Stimulated activated naive CD8-positive, alpha-beta T cell treated with anti-CD3 and anti-CD28 coated beads, Interleukin-15, Interleukin-2, amounts not matched to agents 100 ng/mL and 50 ng/mL, for 24 hours (primary cell): Measurements from ENCODE around the gene DNAI1.

Source experiments
- H3K27ac Mint-ChIP-seq: one replicate; pipeline ENCODE4 v1.8.0; 2021; ENCODE audit warnings: mild to moderate bottlenecking, mixed read lengths
- H3K27me3 Mint-ChIP-seq: one replicate; pipeline ENCODE4 v1.8.0; 2021; ENCODE audit warnings: mixed read lengths
- H3K36me3 Mint-ChIP-seq: one replicate; pipeline ENCODE4 v1.8.0; 2021; ENCODE audit warnings: low read depth, mixed read lengths
- H3K4me1 Mint-ChIP-seq: one replicate; pipeline ENCODE4 v1.8.0; 2021; ENCODE audit warnings: low read depth, mixed read lengths
- H3K4me3 Mint-ChIP-seq: one replicate; pipeline ENCODE4 v1.8.0; 2021; ENCODE audit warnings: mild to moderate bottlenecking, mixed read lengths
- H3K9me3 Mint-ChIP-seq: one replicate; pipeline ENCODE4 v1.8.0; 2021; ENCODE audit warnings: mixed read lengths

DNAI1 gene

DNA sequence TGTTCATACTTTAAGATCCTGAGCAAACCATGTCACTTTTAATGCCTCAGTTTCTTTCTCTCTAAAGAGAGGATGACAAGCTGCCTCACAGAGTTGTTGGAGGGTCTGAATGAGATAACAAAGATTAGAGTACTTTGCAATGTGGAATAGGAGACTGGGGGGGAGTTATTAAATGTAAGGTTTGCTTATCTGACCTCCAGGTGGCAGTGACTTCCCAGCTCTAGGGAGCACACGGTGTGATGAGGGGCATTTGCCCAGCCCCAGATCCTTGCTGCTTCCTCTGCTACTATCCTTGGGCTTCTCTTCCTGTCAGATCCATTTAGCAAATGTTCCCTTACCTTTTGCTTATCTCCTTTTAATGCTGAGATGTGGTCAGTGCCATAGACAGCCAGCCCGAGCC lies 33.4 kb downstream of the DNAI1 start:
- peaks cover 30% of the 10 kb centered on the region for H3K27me3 Mint-ChIP-seq
- no peak overlapping the region for H3K4me3 Mint-ChIP-seq
- no peak overlapping the region for H3K27ac Mint-ChIP-seq
- no peaks in the 10 kb centered on the region for H3K9me3 Mint-ChIP-seq
- no peaks in the 10 kb centered on the region for H3K4me1 Mint-ChIP-seq
- H3K36me3 Mint-ChIP-seq: no peaks in the 10 kb centered on the region

- H3K27me3 Mint-ChIP-seq: peaks cover 15% of the 10 kb centered on the region
- no peaks in the 10 kb centered on the region for H3K4me1 Mint-ChIP-seq
- H3K27ac Mint-ChIP-seq: no peak overlapping the region
- H3K4me3 Mint-ChIP-seq: no peak overlapping the region
- H3K36me3 Mint-ChIP-seq: no peaks in the 10 kb centered on the region
- H3K9me3 Mint-ChIP-seq: no peaks in the 10 kb centered on the region
These were observed 35.4 kb downstream of the DNAI1 start for GRCh38 chr9:34493972-34494535.

GRCh38 chr9:34496149-34496712 lies 37.6 kb downstream of the DNAI1 start:
- H3K9me3 Mint-ChIP-seq: no peaks in the 10 kb centered on the region
- H3K36me3 Mint-ChIP-seq: no peaks in the 10 kb centered on the region
- H3K4me1 Mint-ChIP-seq: peaks cover 4% of the 10 kb centered on the region
- H3K4me3 Mint-ChIP-seq: no peak overlapping the region
- peaks cover 23% of the 10 kb centered on the region for H3K27me3 Mint-ChIP-seq
- H3K27ac Mint-ChIP-seq: no peak overlapping the region

DNA sequence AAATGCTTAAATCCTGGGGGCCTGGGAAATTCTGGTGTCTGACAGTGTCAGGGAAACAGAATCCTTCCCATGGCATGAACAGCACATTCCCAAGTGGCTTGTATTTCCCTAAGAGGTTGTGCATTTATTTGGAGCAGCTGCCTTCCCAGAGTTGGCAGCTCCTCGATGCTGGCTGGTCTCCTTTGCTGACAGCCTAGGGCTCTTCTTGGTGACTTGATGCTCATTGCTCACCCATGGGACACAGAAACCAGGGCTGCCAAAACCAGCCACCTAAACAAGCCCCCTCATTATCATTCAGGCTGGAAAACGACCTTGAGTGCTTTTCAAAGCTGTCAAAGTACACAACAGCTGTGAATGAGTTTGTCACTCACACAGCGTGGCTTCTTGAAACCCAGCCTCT lies 39.9 kb downstream of the DNAI1 start:
- no peak overlapping the region for H3K27ac Mint-ChIP-seq
- peaks cover 4% of the 10 kb centered on the region for H3K4me1 Mint-ChIP-seq
- H3K4me3 Mint-ChIP-seq: no peak overlapping the region
- no peaks in the 10 kb centered on the region for H3K9me3 Mint-ChIP-seq
- H3K27me3 Mint-ChIP-seq: peaks cover 15% of the 10 kb centered on the region
- no peaks in the 10 kb centered on the region for H3K36me3 Mint-ChIP-seq

GRCh38 chr9:34499076-34499475 lies 40.5 kb downstream of the DNAI1 start:
- Mint-ChIP-seq H3K27ac (no peak overlapping the region), H3K27me3 (peaks cover 15% of the 10 kb centered on the region), H3K4me3 (no peak overlapping the region), H3K9me3 (no peaks in the 10 kb centered on the region), H3K4me1 (peaks cover 4% of the 10 kb centered on the region), H3K36me3 (no peaks in the 10 kb centered on the region)

DNA sequence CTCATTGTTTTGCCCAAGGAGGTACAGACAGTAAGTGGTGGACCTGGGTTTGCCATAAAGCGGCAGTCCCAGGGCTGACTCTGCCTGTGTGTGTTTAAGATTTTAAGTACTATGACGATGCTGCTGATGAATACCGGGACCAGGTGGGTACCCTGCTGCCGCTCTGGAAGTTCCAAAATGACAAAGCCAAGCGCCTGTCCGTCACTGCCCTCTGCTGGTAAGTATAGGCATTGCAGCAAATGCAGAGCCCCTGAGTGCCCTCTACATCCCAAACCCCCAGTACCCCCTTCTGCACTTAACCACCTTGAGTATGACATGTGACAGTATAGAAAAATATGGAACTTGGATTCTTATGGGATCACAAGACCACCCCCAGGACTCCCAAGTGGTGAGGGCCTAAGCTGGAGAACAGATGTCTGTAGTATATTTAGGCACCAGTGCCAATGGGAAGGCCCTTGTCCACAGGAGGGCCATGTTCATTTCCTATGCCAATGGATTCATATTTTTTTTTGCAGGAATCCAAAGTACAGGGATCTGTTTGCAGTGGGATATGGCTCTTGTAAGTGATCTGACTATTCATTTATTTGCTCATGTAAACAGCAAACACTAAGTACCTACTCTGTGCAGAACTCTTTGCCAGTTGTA lies 42.1 kb downstream of the DNAI1 start:
- Mint-ChIP-seq H3K36me3 (no peaks in the 10 kb centered on the region), H3K27me3 (peaks cover 12% of the 10 kb centered on the region), H3K4me3 (no peak overlapping the region), H3K4me1 (peaks cover 4% of the 10 kb centered on the region), H3K9me3 (no peaks in the 10 kb centered on the region), H3K27ac (no peak overlapping the region)

DNA sequence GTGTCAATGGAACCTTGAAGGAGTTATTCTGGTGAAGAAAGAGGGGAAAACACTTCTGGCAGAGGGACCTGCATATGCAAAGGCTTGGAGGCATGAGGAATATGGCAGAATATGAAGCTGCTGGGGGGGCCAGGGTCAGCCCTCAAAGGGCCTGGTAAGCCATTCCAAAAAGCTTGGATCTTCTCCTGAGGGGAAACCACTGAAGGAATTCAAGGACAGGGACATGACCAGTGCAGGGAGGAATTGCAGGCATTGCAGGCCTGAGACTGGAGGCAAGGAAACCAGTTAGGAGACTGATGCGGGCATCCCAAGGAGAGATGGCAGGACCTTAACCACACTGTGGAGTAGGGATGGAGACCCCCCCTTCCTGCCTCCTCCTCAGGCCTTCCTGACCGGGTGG lies 42.8 kb downstream of the DNAI1 start:
- Mint-ChIP-seq H3K27ac (no peak overlapping the region), H3K27me3 (peaks cover 12% of the 10 kb centered on the region), H3K4me3 (no peak overlapping the region), H3K36me3 (no peaks in the 10 kb centered on the region), H3K9me3 (no peaks in the 10 kb centered on the region), H3K4me1 (peaks cover 4% of the 10 kb centered on the region)

DNA sequence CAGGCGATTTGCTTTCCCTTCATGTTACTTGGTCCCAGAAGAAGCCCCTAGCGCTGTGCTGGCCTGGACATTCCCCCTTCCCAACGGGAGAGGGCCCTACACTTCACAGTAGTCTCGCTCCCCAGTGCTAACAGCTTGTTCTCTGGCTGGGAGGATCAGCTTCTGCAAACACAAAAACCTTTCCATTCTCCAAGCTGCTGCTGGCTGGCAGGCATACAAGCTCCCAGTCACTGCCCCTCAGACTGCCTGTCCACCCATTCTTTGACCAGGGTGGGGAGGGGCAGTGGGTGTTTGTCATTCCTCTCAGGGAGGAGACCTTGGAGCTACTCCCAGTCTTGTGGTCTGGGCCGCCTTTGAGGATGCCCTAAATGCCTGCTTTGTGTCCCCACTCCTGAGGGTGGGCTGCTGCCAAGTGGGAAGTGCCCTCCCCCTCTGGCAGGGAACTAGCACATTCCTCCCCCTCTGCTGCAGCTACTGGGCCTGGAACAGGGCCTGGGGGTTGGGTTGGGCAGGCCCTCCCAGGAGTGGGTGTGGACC lies 43.4 kb downstream of the DNAI1 start:
- Mint-ChIP-seq H3K27ac (no peak overlapping the region), H3K4me1 (peaks cover 4% of the 10 kb centered on the region), H3K4me3 (no peak overlapping the region), H3K9me3 (no peaks in the 10 kb centered on the region), H3K36me3 (no peaks in the 10 kb centered on the region), H3K27me3 (peaks cover 12% of the 10 kb centered on the region)

GRCh38 chr9:34502471-34502870 lies 43.9 kb downstream of the DNAI1 start:
- no peak overlapping the region for H3K27ac Mint-ChIP-seq
- peaks cover 12% of the 10 kb centered on the region for H3K27me3 Mint-ChIP-seq
- H3K4me3 Mint-ChIP-seq: no peak overlapping the region
- no peaks in the 10 kb centered on the region for H3K36me3 Mint-ChIP-seq
- H3K4me1 Mint-ChIP-seq: peaks cover 4% of the 10 kb centered on the region
- no peaks in the 10 kb centered on the region for H3K9me3 Mint-ChIP-seq

GRCh38 chr9:34502891-34503290 lies 44.3 kb downstream of the DNAI1 start:
- Mint-ChIP-seq H3K4me3 (no peak overlapping the region), H3K27me3 (peaks cover 12% of the 10 kb centered on the region), H3K27ac (no peak overlapping the region), H3K36me3 (no peaks in the 10 kb centered on the region), H3K9me3 (no peaks in the 10 kb centered on the region), H3K4me1 (peaks cover 4% of the 10 kb centered on the region)

GRCh38 chr9:34503406-34503805 lies 44.8 kb downstream of the DNAI1 start:
- H3K36me3 Mint-ChIP-seq: no peaks in the 10 kb centered on the region
- H3K4me1 Mint-ChIP-seq: peaks cover 4% of the 10 kb centered on the region
- H3K27ac Mint-ChIP-seq: no peak overlapping the region
- no peaks in the 10 kb centered on the region for H3K9me3 Mint-ChIP-seq
- peaks cover 12% of the 10 kb centered on the region for H3K27me3 Mint-ChIP-seq
- H3K4me3 Mint-ChIP-seq: no peak overlapping the region

DNA sequence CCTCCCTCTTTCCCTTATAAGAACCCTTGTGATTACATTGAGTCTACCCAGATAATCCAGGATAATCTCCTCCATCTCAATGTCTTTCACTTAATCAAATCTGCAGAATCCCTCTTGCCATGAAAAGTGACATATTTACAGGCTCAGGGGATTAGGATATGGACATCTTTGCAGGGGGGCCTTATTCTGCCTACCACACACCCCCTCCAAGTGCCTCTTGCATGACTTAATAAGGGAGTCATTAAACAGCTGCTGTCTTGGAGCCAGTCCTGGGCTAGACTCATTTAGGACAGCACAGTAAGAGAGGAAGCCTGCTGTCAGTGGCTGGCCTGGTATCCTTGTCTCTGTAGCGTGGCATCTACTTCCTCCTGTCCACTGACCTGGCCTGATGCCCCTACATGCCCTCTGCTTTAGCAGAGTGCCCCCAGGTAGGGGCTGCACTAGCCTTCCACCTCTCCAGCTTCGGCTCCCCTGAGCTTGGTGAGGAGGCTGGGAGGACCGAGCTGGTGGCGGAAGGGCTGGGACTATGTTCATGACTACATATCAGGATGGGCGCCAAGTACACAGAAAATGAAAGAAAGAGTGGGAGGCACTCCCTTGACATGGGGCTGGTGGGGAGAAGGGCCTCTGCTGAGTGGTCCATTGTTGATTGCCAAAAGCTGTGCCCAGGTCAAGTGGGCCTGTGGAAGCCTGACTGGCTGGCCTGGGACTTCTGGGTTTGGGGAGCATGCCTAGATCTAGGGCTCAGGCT lies 46.9 kb downstream of the DNAI1 start:
- Mint-ChIP-seq H3K27ac (no peak overlapping the region), H3K9me3 (no peaks in the 10 kb centered on the region), H3K4me1 (peaks cover 1% of the 10 kb centered on the region), H3K36me3 (no peaks in the 10 kb centered on the region), H3K27me3 (no peaks in the 10 kb centered on the region), H3K4me3 (no peak overlapping the region)

DNA sequence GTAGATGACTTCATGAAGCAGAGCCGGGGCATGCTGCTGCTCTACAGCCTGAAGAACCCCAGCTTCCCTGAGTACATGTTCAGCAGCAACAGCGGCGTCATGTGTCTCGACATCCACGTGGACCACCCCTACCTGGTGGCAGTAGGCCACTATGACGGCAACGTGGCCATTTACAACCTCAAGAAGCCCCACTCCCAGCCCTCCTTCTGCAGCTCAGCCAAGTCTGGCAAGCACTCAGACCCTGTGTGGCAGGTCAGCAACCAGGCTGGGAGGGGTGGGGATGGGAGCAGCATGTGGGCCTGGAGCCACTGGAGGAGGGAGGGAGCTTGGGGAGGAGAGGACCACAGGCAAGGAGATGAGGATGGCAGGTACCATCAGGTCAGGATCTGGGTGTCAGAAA lies 48.0 kb downstream of the DNAI1 start:
- Mint-ChIP-seq H3K27ac (no peak overlapping the region), H3K4me3 (no peak overlapping the region), H3K9me3 (no peaks in the 10 kb centered on the region), H3K27me3 (no peaks in the 10 kb centered on the region), H3K36me3 (no peaks in the 10 kb centered on the region), H3K4me1 (no peaks in the 10 kb centered on the region)

- Mint-ChIP-seq H3K27me3 (no peaks in the 10 kb centered on the region), H3K27ac (no peak overlapping the region), H3K4me1 (no peaks in the 10 kb centered on the region), H3K9me3 (no peaks in the 10 kb centered on the region), H3K36me3 (no peaks in the 10 kb centered on the region), H3K4me3 (no peak overlapping the region)
These were observed 49.0 kb downstream of the DNAI1 start for GRCh38 chr9:34507556-34507955.

GRCh38 chr9:34507966-34508365 lies 49.4 kb downstream of the DNAI1 start:
- no peak overlapping the region for H3K4me3 Mint-ChIP-seq
- H3K36me3 Mint-ChIP-seq: no peaks in the 10 kb centered on the region
- H3K4me1 Mint-ChIP-seq: no peaks in the 10 kb centered on the region
- H3K27ac Mint-ChIP-seq: no peak overlapping the region
- H3K27me3 Mint-ChIP-seq: no peaks in the 10 kb centered on the region
- no peaks in the 10 kb centered on the region for H3K9me3 Mint-ChIP-seq
